Measurements from ENCODE around the gene RNF128. TPM values are rescaled to one million over a fixed set of nuclear protein-coding genes. Genes with fewer than 3 reads are reported as not detected.
A peak's percentile ranks its signal among the peaks of the same experiment; 100 is the strongest.

Gene RNF128
- total RNA-seq (0.09 TPM), polyA plus RNA-seq (ENCODE audit: insufficient read depth in 1 of 8, insufficient read length in 8 of 8, low replicate concordance in 1 of 8) (1 to 10 TPM in 2 of 8 donors, under 1 TPM in 4, not detected in 2; 0.07 to 4.5 (median 0.54) TPM)
- long read RNA-seq, donor 1: 0 reads
- long read RNA-seq, donor 2: 0 reads
- long read RNA-seq, donor 3: 0 reads
- long read RNA-seq, donor 4: 0 reads
- long read RNA-seq, donor 5: 0 reads
- long read RNA-seq, donor 6: 0 reads
- long read RNA-seq, donor 7: 0 reads
- long read RNA-seq, donor 8: 0 reads
- long read RNA-seq, donor 9: 0 reads
- long read RNA-seq, donor 10: 0 reads
- long read RNA-seq, donor 11: 0 reads

- Histone ChIP-seq H3K4me3 (ENCODE audit: low read length) (peak within 1 kb of the TSS; percentile 13), H3K27ac (ENCODE audit: low read length) (no peak within 1 kb of the TSS), H3K4me1 (ENCODE audit: control insufficient read depth, insufficient read depth, low read length) (peaks cover 3% of the 10 kb centered on the region), H3K9me3 (replicated peaks; ENCODE audit: control insufficient read depth, low read depth, low read length) (no peaks in the 10 kb centered on the region), H3K36me3 (ENCODE audit: control insufficient read depth, insufficient read depth, low read length) (no peaks in the 10 kb centered on the region), H3K27me3 (ENCODE audit: control insufficient read depth, insufficient read depth, low read length) (peaks cover 21% of the 10 kb centered on the region)
- peak; percentile 3 for DNase-seq
- 24% methylated on average over 79 of the region's 79 CpGs for WGBS (ENCODE audit: insufficient coverage)
These were observed at the start of gene RNF128 for GRCh38 chrX:106726485-106727437. RNF128 (plus strand) TSS chrX:106726701; CDS start chrX:106726914, 213 bp downstream.

GRCh38 chrX:106680716-106681115, 45.8 kb upstream of the RNF128 start:
- Histone ChIP-seq H3K4me1 (ENCODE audit: control insufficient read depth, insufficient read depth, low read length) (no peaks in the 10 kb centered on the region), H3K27ac (ENCODE audit: low read length) (no peak overlapping the region), H3K36me3 (ENCODE audit: control insufficient read depth, insufficient read depth, low read length) (no peaks in the 10 kb centered on the region), H3K9me3 (replicated peaks; ENCODE audit: control insufficient read depth, low read depth, low read length) (no peaks in the 10 kb centered on the region), H3K4me3 (ENCODE audit: low read length) (no peak overlapping the region), H3K27me3 (ENCODE audit: control insufficient read depth, insufficient read depth, low read length) (peaks cover 15% of the 10 kb centered on the region)
- no CpG with 5 or more reads among the region's 2 CpGs for WGBS (ENCODE audit: insufficient coverage)
- DNase-seq: no peak

GRCh38 chrX:106684207-106684606, 42.3 kb upstream of the RNF128 start:
- Histone ChIP-seq H3K27me3 (ENCODE audit: control insufficient read depth, insufficient read depth, low read length) (peaks cover 12% of the 10 kb centered on the region), H3K4me1 (ENCODE audit: control insufficient read depth, insufficient read depth, low read length) (no peaks in the 10 kb centered on the region), H3K36me3 (ENCODE audit: control insufficient read depth, insufficient read depth, low read length) (no peaks in the 10 kb centered on the region), H3K9me3 (replicated peaks; ENCODE audit: control insufficient read depth, low read depth, low read length) (no peaks in the 10 kb centered on the region), H3K27ac (ENCODE audit: low read length) (no peak overlapping the region), H3K4me3 (ENCODE audit: low read length) (no peak overlapping the region)
- DNase-seq: no peak
- WGBS (ENCODE audit: insufficient coverage): 93% methylated on average over 2 of the region's 4 CpGs

GRCh38 chrX:106692425-106693065, 34.0 kb upstream of the RNF128 start:
- no peak for DNase-seq
- no peak overlapping the region for H3K4me3 ChIP-seq (ENCODE audit: low read length)
- H3K27ac ChIP-seq (ENCODE audit: low read length): no peak overlapping the region
- peaks cover 5% of the 10 kb centered on the region for H3K27me3 ChIP-seq (ENCODE audit: control insufficient read depth, insufficient read depth, low read length)
- no peaks in the 10 kb centered on the region for H3K4me1 ChIP-seq (ENCODE audit: control insufficient read depth, insufficient read depth, low read length)
- H3K36me3 ChIP-seq (ENCODE audit: control insufficient read depth, insufficient read depth, low read length): no peaks in the 10 kb centered on the region
- H3K9me3 ChIP-seq (replicated peaks; ENCODE audit: control insufficient read depth, low read depth, low read length): no peaks in the 10 kb centered on the region
- 82% methylated on average over 3 of the region's 7 CpGs for WGBS (ENCODE audit: insufficient coverage)

- no peak for DNase-seq
- no peak overlapping the region for H3K4me3 ChIP-seq (ENCODE audit: low read length)
- 29% methylated on average over 1 of the region's 3 CpGs for WGBS (ENCODE audit: insufficient coverage)
- H3K4me1 ChIP-seq (ENCODE audit: control insufficient read depth, insufficient read depth, low read length): no peaks in the 10 kb centered on the region
- H3K9me3 ChIP-seq (replicated peaks; ENCODE audit: control insufficient read depth, low read depth, low read length): no peaks in the 10 kb centered on the region
- H3K36me3 ChIP-seq (ENCODE audit: control insufficient read depth, insufficient read depth, low read length): no peaks in the 10 kb centered on the region
- no peak overlapping the region for H3K27ac ChIP-seq (ENCODE audit: low read length)
- peaks cover 8% of the 10 kb centered on the region for H3K27me3 ChIP-seq (ENCODE audit: control insufficient read depth, insufficient read depth, low read length)
These were observed 30.0 kb upstream of the RNF128 start for GRCh38 chrX:106696502-106696901.

GRCh38 chrX:106698693-106699092, 27.8 kb upstream of the RNF128 start:
- peaks cover 6% of the 10 kb centered on the region for H3K27me3 ChIP-seq (ENCODE audit: control insufficient read depth, insufficient read depth, low read length)
- H3K4me1 ChIP-seq (ENCODE audit: control insufficient read depth, insufficient read depth, low read length): no peaks in the 10 kb centered on the region
- H3K9me3 ChIP-seq (replicated peaks; ENCODE audit: control insufficient read depth, low read depth, low read length): no peaks in the 10 kb centered on the region
- no peak overlapping the region for H3K4me3 ChIP-seq (ENCODE audit: low read length)
- H3K27ac ChIP-seq (ENCODE audit: low read length): no peak overlapping the region
- no peak for DNase-seq
- H3K36me3 ChIP-seq (ENCODE audit: control insufficient read depth, insufficient read depth, low read length): no peaks in the 10 kb centered on the region
- WGBS (ENCODE audit: insufficient coverage): 39% methylated on average over 3 of the region's 3 CpGs

GRCh38 chrX:106702636-106703035, 23.9 kb upstream of the RNF128 start:
- Histone ChIP-seq H3K27ac (ENCODE audit: low read length) (no peak overlapping the region), H3K4me1 (ENCODE audit: control insufficient read depth, insufficient read depth, low read length) (no peaks in the 10 kb centered on the region), H3K27me3 (ENCODE audit: control insufficient read depth, insufficient read depth, low read length) (peaks cover 6% of the 10 kb centered on the region), H3K36me3 (ENCODE audit: control insufficient read depth, insufficient read depth, low read length) (no peaks in the 10 kb centered on the region), H3K4me3 (ENCODE audit: low read length) (no peak overlapping the region), H3K9me3 (replicated peaks; ENCODE audit: control insufficient read depth, low read depth, low read length) (no peaks in the 10 kb centered on the region)
- DNase-seq: no peak
- no CpG with 5 or more reads among the region's 1 CpG for WGBS (ENCODE audit: insufficient coverage)

- Histone ChIP-seq H3K9me3 (replicated peaks; ENCODE audit: control insufficient read depth, low read depth, low read length) (no peaks in the 10 kb centered on the region), H3K36me3 (ENCODE audit: control insufficient read depth, insufficient read depth, low read length) (no peaks in the 10 kb centered on the region), H3K4me1 (ENCODE audit: control insufficient read depth, insufficient read depth, low read length) (no peaks in the 10 kb centered on the region), H3K27me3 (ENCODE audit: control insufficient read depth, insufficient read depth, low read length) (peaks cover 2% of the 10 kb centered on the region), H3K4me3 (ENCODE audit: low read length) (no peak overlapping the region), H3K27ac (ENCODE audit: low read length) (no peak overlapping the region)
- no peak for DNase-seq
- no CpG with 5 or more reads among the region's 3 CpGs for WGBS (ENCODE audit: insufficient coverage)
These were observed 20.0 kb upstream of the RNF128 start for GRCh38 chrX:106706466-106706865.

- WGBS (ENCODE audit: insufficient coverage): no CpG with 5 or more reads among the region's 3 CpGs
- Histone ChIP-seq H3K4me3 (ENCODE audit: low read length) (no peak overlapping the region), H3K27ac (ENCODE audit: low read length) (no peak overlapping the region), H3K36me3 (ENCODE audit: control insufficient read depth, insufficient read depth, low read length) (no peaks in the 10 kb centered on the region), H3K27me3 (ENCODE audit: control insufficient read depth, insufficient read depth, low read length) (peaks cover 2% of the 10 kb centered on the region), H3K9me3 (replicated peaks; ENCODE audit: control insufficient read depth, low read depth, low read length) (no peaks in the 10 kb centered on the region), H3K4me1 (ENCODE audit: control insufficient read depth, insufficient read depth, low read length) (no peaks in the 10 kb centered on the region)
- DNase-seq: peak; percentile 8
These were observed 18.6 kb upstream of the RNF128 start for GRCh38 chrX:106707771-106708454.

All from muscle of leg (tissue), 16 donors.